Effector memory CD4-positive, alpha-beta T cell (primary cell): Measurements from ENCODE around the gene CD1E.
"Not testable (repeated sequence)": the region's sequence is repeated elsewhere in the genome, so short reads cannot be mapped to it uniquely, and the experiment has no call there.

Experiments
- DNase-seq, 3 donors: peaks; one replicate each; pipeline ENCODE4 v3.0.0-alpha.2; 2020
- H3K27ac ChIP-seq: 2 replicates; pipeline ENCODE4 v1.7.0; 2013; ENCODE audit warnings: mild to moderate bottlenecking, low read length, moderate library complexity; ENCODE audit not compliant: insufficient read depth, poor library complexity, severe bottlenecking
- H3K27me3 ChIP-seq: replicated peaks from 2 replicates; pipeline ENCODE4 v1.7.0; 2013; ENCODE audit warnings: mild to moderate bottlenecking, low read length; ENCODE audit not compliant: insufficient read depth, control insufficient read depth, poor library complexity, severe bottlenecking
- H3K36me3 ChIP-seq: 2 replicates; pipeline ENCODE4 v1.7.0; 2013; ENCODE audit warnings: mild to moderate bottlenecking, low read length, moderate library complexity; ENCODE audit not compliant: control insufficient read depth, insufficient read depth
- H3K4me1 ChIP-seq: 2 replicates; pipeline ENCODE4 v1.7.0; 2013; ENCODE audit warnings: low read length, mild to moderate bottlenecking; ENCODE audit not compliant: control insufficient read depth, insufficient read depth, poor library complexity, severe bottlenecking
- H3K4me3 ChIP-seq: 2 replicates; pipeline ENCODE4 v1.7.0; 2013; ENCODE audit warnings: low read length, low read depth, mild to moderate bottlenecking; ENCODE audit not compliant: insufficient read depth, poor library complexity, severe bottlenecking
- H3K9me3 ChIP-seq: 2 replicates; pipeline ENCODE4 v1.7.0; 2013; ENCODE audit warnings: mild to moderate bottlenecking, low read length, moderate library complexity; ENCODE audit not compliant: control insufficient read depth

CD1E gene

GRCh38 chr1:158357441-158357840, 3.7 kb downstream of the CD1E start:
- Histone ChIP-seq H3K27ac (no peak overlapping the region), H3K36me3 (no peaks in the 10 kb centered on the region), H3K27me3 (no peaks in the 10 kb centered on the region), H3K4me3 (no peak overlapping the region), H3K9me3 (no peaks in the 10 kb centered on the region), H3K4me1 (no peaks in the 10 kb centered on the region)
- DNase-seq, result no peak

DNA sequence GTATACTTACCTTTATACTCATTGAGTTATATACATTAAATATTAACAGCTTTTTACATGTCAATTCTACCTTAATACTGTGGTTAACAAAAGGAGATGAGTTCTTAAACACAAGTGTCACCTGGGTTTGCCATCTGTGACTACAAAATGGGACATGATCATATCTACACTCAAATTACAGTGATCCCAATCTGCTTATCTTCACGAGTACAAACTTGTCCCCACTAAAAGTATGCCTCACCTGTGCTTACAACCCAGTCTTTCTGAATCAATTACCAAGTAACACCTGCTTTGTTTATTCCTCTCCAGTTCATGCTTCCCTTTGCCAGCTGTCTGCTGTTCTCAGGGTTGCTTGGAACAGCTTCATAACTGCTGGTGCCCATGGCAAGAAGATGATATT, 8.8 kb downstream of the CD1E start:
- Histone ChIP-seq H3K4me1 (no peaks in the 10 kb centered on the region), H3K27me3 (no peaks in the 10 kb centered on the region), H3K9me3 (no peaks in the 10 kb centered on the region), H3K4me3 (no peak overlapping the region), H3K27ac (no peak overlapping the region), H3K36me3 (no peaks in the 10 kb centered on the region)
- no peak for DNase-seq

GRCh38 chr1:158362941-158363340, 9.2 kb downstream of the CD1E start:
- Histone ChIP-seq H3K27me3 (no peaks in the 10 kb centered on the region), H3K36me3 (no peaks in the 10 kb centered on the region), H3K9me3 (no peaks in the 10 kb centered on the region), H3K4me1 (no peaks in the 10 kb centered on the region), H3K4me3 (no peak overlapping the region), H3K27ac (no peak overlapping the region)
- DNase-seq, result no peak

DNA sequence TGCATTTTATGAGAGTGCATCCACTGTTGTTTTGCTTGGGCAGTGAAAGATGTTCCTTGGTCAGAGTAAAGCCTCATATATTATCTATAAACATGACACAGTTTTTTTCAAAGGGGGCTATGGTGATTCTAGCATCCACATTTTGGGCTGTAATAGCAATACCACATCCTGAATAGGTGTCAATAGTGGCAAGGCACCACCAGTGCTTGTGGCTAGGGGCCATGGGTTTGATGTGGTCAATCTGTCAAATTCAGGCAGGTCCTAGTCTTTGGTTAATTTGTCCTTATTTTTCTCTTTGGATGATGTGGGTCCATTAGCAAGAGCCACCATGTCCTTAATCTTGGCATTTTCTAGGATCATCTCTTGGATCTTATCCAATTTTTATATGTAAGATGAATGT, 13.1 kb downstream of the CD1E start:
- DNase-seq, result no peak
- H3K9me3 ChIP-seq, result no peaks in the 10 kb centered on the region
- no peak overlapping the region for H3K4me3 ChIP-seq
- H3K36me3 ChIP-seq, result no peaks in the 10 kb centered on the region
- no peaks in the 10 kb centered on the region for H3K4me1 ChIP-seq
- H3K27me3 ChIP-seq, result peaks cover 3% of the 10 kb centered on the region
- H3K27ac ChIP-seq, result no peak overlapping the region

- Histone ChIP-seq H3K27me3 (peaks cover 3% of the 10 kb centered on the region), H3K4me3 (no peak overlapping the region), H3K4me1 (no peaks in the 10 kb centered on the region), H3K9me3 (no peaks in the 10 kb centered on the region), H3K27ac (no peak overlapping the region), H3K36me3 (no peaks in the 10 kb centered on the region)
- no peak for DNase-seq
Observed at GRCh38 chr1:158371188-158371953, 17.7 kb downstream of the CD1E start.

GRCh38 chr1:158374101-158374500, 20.4 kb downstream of the CD1E start:
- H3K4me1 ChIP-seq, H3K27ac ChIP-seq, H3K4me3 ChIP-seq: not testable (repeated sequence)

DNA sequence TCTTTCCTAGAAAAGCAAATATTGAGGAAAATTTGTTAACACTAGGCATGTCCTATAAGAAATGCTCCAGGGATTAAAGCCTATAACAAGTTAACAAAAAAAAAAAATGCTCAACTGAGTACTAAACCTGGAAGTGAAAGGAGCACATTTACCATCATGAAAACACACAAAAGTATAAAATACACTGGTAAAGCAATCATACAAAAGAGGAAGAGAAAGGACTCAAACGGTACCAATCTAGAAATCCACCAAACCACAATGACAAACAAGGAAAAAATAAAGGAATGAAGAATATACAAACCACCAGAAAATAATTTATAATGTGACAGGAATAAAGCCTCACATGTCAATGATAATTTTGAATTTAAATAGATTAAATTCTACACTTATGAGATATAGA, 21.2 kb downstream of the CD1E start:
- H3K36me3 ChIP-seq, result no peaks in the 10 kb centered on the region
- no peak overlapping the region for H3K27ac ChIP-seq
- H3K27me3 ChIP-seq, result no peaks in the 10 kb centered on the region
- H3K4me3 ChIP-seq, result no peak overlapping the region
- H3K4me1 ChIP-seq, result no peaks in the 10 kb centered on the region
- no peak for DNase-seq
- no peaks in the 10 kb centered on the region for H3K9me3 ChIP-seq

More at GRCh38 chr1:158374101-158374500, 20.4 kb downstream of the CD1E start:
- not testable (repeated sequence) for H3K27me3 ChIP-seq, DNase-seq, H3K36me3 ChIP-seq, H3K9me3 ChIP-seq

- H3K4me1 ChIP-seq, result no peaks in the 10 kb centered on the region
- no peak overlapping the region for H3K27ac ChIP-seq
- no peaks in the 10 kb centered on the region for H3K36me3 ChIP-seq
- no peak for DNase-seq
- H3K9me3 ChIP-seq, result no peaks in the 10 kb centered on the region
- H3K4me3 ChIP-seq, result no peak overlapping the region
- H3K27me3 ChIP-seq, result no peaks in the 10 kb centered on the region
Observed at GRCh38 chr1:158390331-158390730, 36.6 kb downstream of the CD1E start.

- H3K27me3 ChIP-seq, result no peaks in the 10 kb centered on the region
- no peak overlapping the region for H3K4me3 ChIP-seq
- no peaks in the 10 kb centered on the region for H3K9me3 ChIP-seq
- H3K4me1 ChIP-seq, result no peaks in the 10 kb centered on the region
- H3K36me3 ChIP-seq, result no peaks in the 10 kb centered on the region
- no peak for DNase-seq
- H3K27ac ChIP-seq, result no peak overlapping the region
Observed at GRCh38 chr1:158391099-158391498, 37.4 kb downstream of the CD1E start.

DNA sequence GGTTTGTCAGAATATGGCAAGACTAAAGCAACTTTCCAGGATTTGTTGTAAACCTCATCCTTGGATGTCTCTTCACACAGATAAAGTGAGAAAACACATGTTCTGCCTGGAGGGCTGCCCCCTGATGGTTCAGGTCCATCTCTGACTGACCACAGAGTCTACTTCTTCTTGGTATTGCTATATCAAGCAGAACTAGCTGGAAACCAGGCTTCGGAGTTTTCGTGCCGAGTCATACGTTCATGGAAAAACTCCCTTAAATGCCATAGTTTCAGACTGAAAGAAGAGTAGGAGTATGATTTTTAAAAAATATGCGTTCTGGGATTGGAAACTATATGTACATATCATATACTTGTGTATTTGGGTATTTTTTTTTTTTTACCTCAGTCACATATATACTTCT, 39.8 kb downstream of the CD1E start:
- no peak for DNase-seq
- Histone ChIP-seq H3K36me3 (no peaks in the 10 kb centered on the region), H3K27ac (no peak overlapping the region), H3K4me1 (no peaks in the 10 kb centered on the region), H3K9me3 (no peaks in the 10 kb centered on the region), H3K4me3 (no peak overlapping the region), H3K27me3 (no peaks in the 10 kb centered on the region)
